SK-N-SH (cell line): ENCODE measurements around the gene FADD. TPM values are rescaled to one million over a fixed set of nuclear protein-coding genes. Genes with fewer than 3 reads are reported as not detected.

ENCODE experiments used
- CTCF ChIA-PET: fragments of 300-600, 350-600 bp; formaldehyde crosslinking; extraction: SDS; loops from one replicate; lab custom pipeline; 2021; lab: Yijun Ruan, JAX
- POLR2A ChIA-PET: fragments of 350-600 bp; sonication (Branson Sonifier 250); formaldehyde crosslinking; extraction: SDS; loops from one replicate; lab custom pipeline; 2020; ENCODE audit warnings: antibody characterized with exemption, inconsistent platforms; lab: Yijun Ruan, JAX
- DNase-seq: peaks from one replicate; pipeline ENCODE4 v3.0.0; 2012
- H2AFZ ChIP-seq: fragments of 200-600 bp; sonication (generic); 2 replicates; pipeline ENCODE4 v1.8.1; 2016; ENCODE audit warnings: antibody characterized with exemption, mild to moderate bottlenecking, low read depth
- H3F3A ChIP-seq: fragments of 200-600 bp; sonication (generic); replicated peaks from 2 replicates; pipeline ENCODE3; 2016; ENCODE audit warnings: antibody characterized with exemption, mild to moderate bottlenecking; ENCODE audit not compliant: insufficient read depth
- H3K27ac ChIP-seq, 2 experiments: fragments of 200-500 bp in 1 of 2; fragments of 200-600 bp in 1 of 2; sonication (Bioruptor generic) in 1 of 2; sonication (generic), shearing (Covaris generic) in 1 of 2; 2 replicates each; pipeline versions ENCODE4 v1.5.1 to v1.6.1; 2014 to 2016; ENCODE audit warnings: low read depth in 2 of 2, inconsistent platforms in 1 of 2, low read length in 1 of 2, mild to moderate bottlenecking in 1 of 2, mixed read lengths in 1 of 2
- H3K27me3 ChIP-seq: fragments of 200-600 bp; sonication (generic), shearing (Covaris generic); 2 replicates; pipeline ENCODE4 v1.6.1; 2016; ENCODE audit warnings: mixed run types; ENCODE audit not compliant: insufficient read depth
- H3K36me3 ChIP-seq, 2 experiments: fragments of 200-500 bp in 1 of 2; fragments of 200-600 bp in 1 of 2; sonication (Bioruptor generic) in 1 of 2; sonication (generic) in 1 of 2; replicated peaks in 1 of 2; 2 replicates each; pipeline versions ENCODE3 to v1.5.1; 2014 to 2016; ENCODE audit warnings: low read length in 1 of 2, mild to moderate bottlenecking in 1 of 2; ENCODE audit not compliant: insufficient read depth in 2 of 2, control insufficient read depth in 1 of 2
- H3K4me1 ChIP-seq, 2 experiments: fragments of 200-500 bp in 1 of 2; fragments of 200-600 bp in 1 of 2; sonication (Bioruptor generic) in 1 of 2; sonication (generic), shearing (Covaris generic) in 1 of 2; 2 replicates each; pipeline versions ENCODE4 v1.5.1 to v1.6.1; 2014 to 2016; ENCODE audit warnings: low read depth in 1 of 2, low read length in 1 of 2, mixed run types in 1 of 2; ENCODE audit not compliant: insufficient read depth in 2 of 2, control insufficient read depth in 1 of 2
- H3K4me2 ChIP-seq: fragments of 200-600 bp; sonication (generic), shearing (Covaris generic); 2 replicates; pipeline ENCODE4 v1.6.1; 2017; ENCODE audit warnings: mixed run types
- H3K4me3 ChIP-seq, 2 experiments: fragments of 200-500 bp in 1 of 2; fragments of 200-600 bp in 1 of 2; sonication (Bioruptor generic) in 1 of 2; sonication (generic), shearing (Covaris generic) in 1 of 2; 2 replicates each; pipeline versions ENCODE4 v1.5.1 to v1.8.1; 2014 to 2016; ENCODE audit warnings: low read depth in 2 of 2, inconsistent platforms in 1 of 2, low read length in 1 of 2, mild to moderate bottlenecking in 1 of 2, mixed read lengths in 1 of 2, moderate library complexity in 1 of 2
- H3K79me2 ChIP-seq: fragments of 200-600 bp; sonication (generic); 2 replicates; pipeline ENCODE4 v1.8.1; 2017; ENCODE audit warnings: mild to moderate bottlenecking; ENCODE audit not compliant: insufficient read depth
- H3K9ac ChIP-seq: fragments of 200-600 bp; sonication (generic); 2 replicates; pipeline ENCODE4 v1.6.1; 2017; ENCODE audit warnings: mixed run types
- H3K9me2 ChIP-seq: fragments of 200-600 bp; sonication (generic); 2 replicates; pipeline ENCODE4 v1.6.1; 2017; ENCODE audit warnings: mixed run types
- H3K9me3 ChIP-seq: fragments of 200-600 bp; sonication (generic); 2 replicates; pipeline ENCODE4 v1.6.1; 2017; ENCODE audit warnings: mixed run types, mild to moderate bottlenecking, moderate library complexity
- H4K20me1 ChIP-seq: fragments of 200-600 bp; sonication (generic); 2 replicates; pipeline ENCODE4 v1.6.1; 2017; ENCODE audit warnings: mild to moderate bottlenecking, mixed run types; ENCODE audit not compliant: insufficient read depth
- CHD2 ChIP-seq: fragments of 150-350 bp; IDR thresholded peaks from 2 replicates; pipeline ENCODE4 v1.6.1; 2018; ENCODE audit warnings: low read length; ENCODE audit not compliant: partially characterized antibody
- EP300 ChIP-seq, 2 experiments: IDR thresholded peaks; 2 replicates each; pipeline versions ENCODE4 v1.4.0 to v1.6.1; 2012; ENCODE audit warnings: borderline replicate concordance in 1 of 2, low read depth in 1 of 2, low read length in 1 of 2
- EZH2phosphoT487 ChIP-seq: fragments of 200-600 bp; sonication (generic); IDR thresholded peaks from 2 replicates; pipeline ENCODE4 v1.6.1; 2017; ENCODE audit warnings: low read depth, mixed run types, mild to moderate bottlenecking, antibody characterized with exemption, moderate library complexity, borderline replicate concordance
- FOSL2 ChIP-seq: IDR thresholded peaks from 2 replicates; pipeline ENCODE4 v1.4.0; 2012; ENCODE audit warnings: low read depth, mild to moderate bottlenecking, moderate library complexity, borderline replicate concordance
- MEF2A ChIP-seq: IDR thresholded peaks from 2 replicates; pipeline ENCODE4 v1.4.0; 2012; ENCODE audit warnings: low read depth, borderline replicate concordance
- MXI1 ChIP-seq: IDR thresholded peaks from 2 replicates; pipeline ENCODE4 v1.6.1; 2012; ENCODE audit warnings: mild to moderate bottlenecking, low read depth, low read length, improper control_type of control experiment
- NFIC ChIP-seq: IDR thresholded peaks from 2 replicates; pipeline ENCODE4 v1.4.0; 2012; ENCODE audit warnings: borderline replicate concordance
- POLR2AphosphoS5 ChIP-seq: IDR thresholded peaks from 2 replicates; pipeline ENCODE4 v1.6.1; 2012; ENCODE audit warnings: low read depth, low read length
- REST ChIP-seq: IDR thresholded peaks from 2 replicates; pipeline ENCODE4 v1.6.1; 2012; ENCODE audit warnings: mild to moderate bottlenecking, low read depth, low read length, moderate library complexity
- RXRA ChIP-seq: IDR thresholded peaks from 2 replicates; pipeline ENCODE4 v1.4.0; 2012; ENCODE audit warnings: low read depth, mild to moderate bottlenecking, borderline replicate concordance
- SIN3A ChIP-seq: IDR thresholded peaks from 2 replicates; pipeline ENCODE4 v1.6.1; 2012; ENCODE audit warnings: low read depth, mild to moderate bottlenecking, low read length, moderate library complexity, borderline replicate concordance
- SMC3 ChIP-seq: IDR thresholded peaks from 2 replicates; pipeline ENCODE4 v1.6.1; 2012; ENCODE audit warnings: low read depth, low read length, improper control_type of control experiment
- YY1 ChIP-seq: IDR thresholded peaks from 2 replicates; pipeline ENCODE4 v1.4.0; 2012; ENCODE audit warnings: low read depth, mild to moderate bottlenecking
- WGBS: methylation state at CpG from one replicate; pipeline ENCODE4 v1.1.6; 2017; ENCODE audit warnings: low lambda C conversion rate; 5-methylcytosine and 5-hydroxymethylcytosine counted together
- polyA plus RNA-seq, 3 experiments: library from polyadenylated mRNA; depleted of rRNA; stranded (reverse); fragments of >200 nt; gene quantifications; 2 replicates each; pipeline ENCODE4 v1.2.3, GENCODE V29; 2012
- TF ChIP-seq, protein P1 (sequence below): fragments of 200-600 bp; sonication (generic); IDR thresholded peaks from 2 replicates; pipeline ENCODE4 v1.6.1; 2017; ENCODE audit warnings: antibody characterized with exemption, mild to moderate bottlenecking, moderate library complexity
- TF ChIP-seq, protein P2 (sequence below): IDR thresholded peaks from 2 replicates; pipeline ENCODE4; 2012

Gene FADD
- polyA plus RNA-seq, 1 of the 3 experiments (the other 2 are of a cell fraction) = 23.8 TPM

- Histone ChIP-seq H3F3A (peaks cover 27% of the 10 kb centered on the region), H3K4me2 (no peak overlapping the region), H3K9ac (no peak overlapping the region), H3K4me3 (no peak overlapping the region), H3K9me3 (no peaks in the 10 kb centered on the region), H3K9me2 (no peaks in the 10 kb centered on the region), H4K20me1 (peaks cover 51% of the 10 kb centered on the region), H3K27ac (peak overlapping the region in 1 of 2 experiments; percentile 15; a peak in 1 of 4 replicates), H2AFZ (no peak overlapping the region), H3K36me3 (peaks cover 19 to 28% of the 10 kb centered on the region in 2 experiments), H3K27me3 (no peaks in the 10 kb centered on the region), H3K79me2 (peaks cover 30% of the 10 kb centered on the region), H3K4me1 (peaks cover 6 to 10% of the 10 kb centered on the region in 2 experiments; a peak in 2 of 4 replicates)
- TF ChIP-seq CHD2 = no peak
- TF ChIP-seq SIN3A = no peak
- no peak for TF ChIP-seq RXRA
- TF ChIP-seq EZH2phosphoT487 = no peak
- TF ChIP-seq POLR2AphosphoS5 = no peak
- TF ChIP-seq, protein P1, sequence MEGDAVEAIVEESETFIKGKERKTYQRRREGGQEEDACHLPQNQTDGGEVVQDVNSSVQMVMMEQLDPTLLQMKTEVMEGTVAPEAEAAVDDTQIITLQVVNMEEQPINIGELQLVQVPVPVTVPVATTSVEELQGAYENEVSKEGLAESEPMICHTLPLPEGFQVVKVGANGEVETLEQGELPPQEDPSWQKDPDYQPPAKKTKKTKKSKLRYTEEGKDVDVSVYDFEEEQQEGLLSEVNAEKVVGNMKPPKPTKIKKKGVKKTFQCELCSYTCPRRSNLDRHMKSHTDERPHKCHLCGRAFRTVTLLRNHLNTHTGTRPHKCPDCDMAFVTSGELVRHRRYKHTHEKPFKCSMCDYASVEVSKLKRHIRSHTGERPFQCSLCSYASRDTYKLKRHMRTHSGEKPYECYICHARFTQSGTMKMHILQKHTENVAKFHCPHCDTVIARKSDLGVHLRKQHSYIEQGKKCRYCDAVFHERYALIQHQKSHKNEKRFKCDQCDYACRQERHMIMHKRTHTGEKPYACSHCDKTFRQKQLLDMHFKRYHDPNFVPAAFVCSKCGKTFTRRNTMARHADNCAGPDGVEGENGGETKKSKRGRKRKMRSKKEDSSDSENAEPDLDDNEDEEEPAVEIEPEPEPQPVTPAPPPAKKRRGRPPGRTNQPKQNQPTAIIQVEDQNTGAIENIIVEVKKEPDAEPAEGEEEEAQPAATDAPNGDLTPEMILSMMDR = no peak
- no peak for TF ChIP-seq YY1
- no peak for TF ChIP-seq MXI1
- TF ChIP-seq MEF2A = no peak
- TF ChIP-seq, protein P2, sequence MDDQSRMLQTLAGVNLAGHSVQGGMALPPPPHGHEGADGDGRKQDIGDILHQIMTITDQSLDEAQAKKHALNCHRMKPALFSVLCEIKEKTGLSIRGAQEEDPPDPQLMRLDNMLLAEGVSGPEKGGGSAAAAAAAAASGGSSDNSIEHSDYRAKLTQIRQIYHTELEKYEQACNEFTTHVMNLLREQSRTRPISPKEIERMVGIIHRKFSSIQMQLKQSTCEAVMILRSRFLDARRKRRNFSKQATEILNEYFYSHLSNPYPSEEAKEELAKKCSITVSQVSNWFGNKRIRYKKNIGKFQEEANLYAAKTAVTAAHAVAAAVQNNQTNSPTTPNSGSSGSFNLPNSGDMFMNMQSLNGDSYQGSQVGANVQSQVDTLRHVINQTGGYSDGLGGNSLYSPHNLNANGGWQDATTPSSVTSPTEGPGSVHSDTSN = no peak
- no peak for TF ChIP-seq SMC3
- no peak for TF ChIP-seq FOSL2
- TF ChIP-seq EP300 (IDR thresholded peaks at IDR 0.05; ENCODE audit: borderline replicate concordance in 1 of 2, low read depth in 1 of 2, low read length in 1 of 2) = no peak
- CTCF ChIA-PET = interaction anchor here (0.8 to 1.5 kb wide), 2 partner anchors 17 to 21 kb away, joined by 3 read pairs; no protein-coding TSS in a partner anchor
- DNase-seq = no peak
- POLR2A ChIA-PET = interaction anchor here (1.6 kb wide), 1 partner anchor 16 kb away, joined by 4 read pairs; no protein-coding TSS in a partner anchor
- over 99% methylated on average over 6 of the region's 6 CpGs for WGBS
Observed at GRCh38 chr11:70209391-70209912, 6.4 kb downstream of the FADD start.

- WGBS = 74% methylated on average over 8 of the region's 8 CpGs
- H3K79me2 ChIP-seq = peaks cover 24% of the 10 kb centered on the region
- peaks cover 15 to 24% of the 10 kb centered on the region in 2 experiments for H3K36me3 ChIP-seq
- no peaks in the 10 kb centered on the region for H3K9me2 ChIP-seq
- no peak overlapping the region for H3K9ac ChIP-seq
- peak overlapping the region in 1 of 2 experiments; percentile 15; a peak in 2 of 4 replicates for H3K27ac ChIP-seq
- peaks cover under 1 to 3% of the 10 kb centered on the region in 2 experiments; a peak in 2 of 4 replicates for H3K4me1 ChIP-seq
- ChIA-PET POLR2A (interaction anchor here (1.6 kb wide), 1 partner anchor 15 kb away, joined by 4 read pairs; no protein-coding TSS in a partner anchor), CTCF (interaction anchor here (0.8 to 1.5 kb wide), 3 partner anchors 16 to 525 kb away, joined by 3 to 4 read pairs (median 3); no protein-coding TSS in a partner anchor)
- H3K9me3 ChIP-seq = no peaks in the 10 kb centered on the region
- H3K4me3 ChIP-seq = no peak overlapping the region
- H3K4me2 ChIP-seq = no peak overlapping the region
- peaks cover 27% of the 10 kb centered on the region for H3F3A ChIP-seq
- H2AFZ ChIP-seq = no peak overlapping the region
- no peaks in the 10 kb centered on the region for H3K27me3 ChIP-seq
- H4K20me1 ChIP-seq = peaks cover 45% of the 10 kb centered on the region
- TF ChIP-seq NFIC = no peak
- TF ChIP-seq, protein P2 = 0 out of 2 replicates have a peak, but pooled peaks have one; percentile 6
- no peak for TF ChIP-seq REST
- no peak for DNase-seq
Observed at GRCh38 chr11:70210051-70210501, 7.0 kb downstream of the FADD start.
